ENCODE measurements around the gene WFDC11. TPM values are rescaled to one million over a fixed set of nuclear protein-coding genes. Genes with fewer than 3 reads are reported as not detected.

The WFDC11 gene
- total RNA-seq, 1 experiment from 2014 or later, result not detected

DNA sequence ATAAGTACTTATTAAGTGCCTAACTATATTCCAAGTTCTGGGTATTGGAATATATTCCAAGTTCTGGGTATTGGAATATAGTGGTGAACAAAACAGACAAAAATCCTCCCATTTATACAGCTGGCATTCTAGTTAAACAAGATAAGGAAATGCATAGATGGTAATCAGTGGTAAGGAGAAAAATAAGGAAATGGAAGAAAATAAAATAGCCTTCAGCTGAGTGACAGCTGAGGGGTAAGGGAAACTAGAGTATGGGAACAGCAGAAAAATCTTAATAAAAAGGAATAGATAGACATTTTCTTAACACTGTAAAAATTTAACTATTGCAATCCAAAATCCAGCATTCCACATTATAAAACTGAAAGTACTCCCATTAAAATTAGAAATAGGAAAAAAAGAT lies 57.7 kb downstream of the WFDC11 start:
- H3K27ac Mint-ChIP-seq, result no peak overlapping the region
- no peak overlapping the region for H3K4me3 Mint-ChIP-seq
- peaks cover 15% of the 10 kb centered on the region for H3K4me1 Mint-ChIP-seq
- H3K9me3 Mint-ChIP-seq, result peaks cover 28% of the 10 kb centered on the region
- ChIA-PET CTCF (no interaction called here), POLR2A (no interaction called here)
- H3K27me3 Mint-ChIP-seq (ENCODE audit: low read depth), result no peaks in the 10 kb centered on the region; the same call in 1 of the 2 replicates
- no peak for TF ChIP-seq ZNF396 (CRISPR knock-in tag; IDR thresholded peaks at IDR 0.05; ENCODE audit: borderline replicate concordance)
- TF ChIP-seq, protein P1, sequence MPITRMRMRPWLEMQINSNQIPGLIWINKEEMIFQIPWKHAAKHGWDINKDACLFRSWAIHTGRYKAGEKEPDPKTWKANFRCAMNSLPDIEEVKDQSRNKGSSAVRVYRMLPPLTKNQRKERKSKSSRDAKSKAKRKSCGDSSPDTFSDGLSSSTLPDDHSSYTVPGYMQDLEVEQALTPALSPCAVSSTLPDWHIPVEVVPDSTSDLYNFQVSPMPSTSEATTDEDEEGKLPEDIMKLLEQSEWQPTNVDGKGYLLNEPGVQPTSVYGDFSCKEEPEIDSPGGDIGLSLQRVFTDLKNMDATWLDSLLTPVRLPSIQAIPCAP (CRISPR knock-in tag; IDR thresholded peaks at IDR 0.05), result no peak
- TF ChIP-seq NR3C1 (CRISPR knock-in tag; conservative IDR thresholded peaks at IDR 0.05; ENCODE audit: low read depth), result no peak
- TF ChIP-seq GTF2I (CRISPR knock-in tag; conservative IDR thresholded peaks at IDR 0.05), result no peak
- TF ChIP-seq, protein P2, sequence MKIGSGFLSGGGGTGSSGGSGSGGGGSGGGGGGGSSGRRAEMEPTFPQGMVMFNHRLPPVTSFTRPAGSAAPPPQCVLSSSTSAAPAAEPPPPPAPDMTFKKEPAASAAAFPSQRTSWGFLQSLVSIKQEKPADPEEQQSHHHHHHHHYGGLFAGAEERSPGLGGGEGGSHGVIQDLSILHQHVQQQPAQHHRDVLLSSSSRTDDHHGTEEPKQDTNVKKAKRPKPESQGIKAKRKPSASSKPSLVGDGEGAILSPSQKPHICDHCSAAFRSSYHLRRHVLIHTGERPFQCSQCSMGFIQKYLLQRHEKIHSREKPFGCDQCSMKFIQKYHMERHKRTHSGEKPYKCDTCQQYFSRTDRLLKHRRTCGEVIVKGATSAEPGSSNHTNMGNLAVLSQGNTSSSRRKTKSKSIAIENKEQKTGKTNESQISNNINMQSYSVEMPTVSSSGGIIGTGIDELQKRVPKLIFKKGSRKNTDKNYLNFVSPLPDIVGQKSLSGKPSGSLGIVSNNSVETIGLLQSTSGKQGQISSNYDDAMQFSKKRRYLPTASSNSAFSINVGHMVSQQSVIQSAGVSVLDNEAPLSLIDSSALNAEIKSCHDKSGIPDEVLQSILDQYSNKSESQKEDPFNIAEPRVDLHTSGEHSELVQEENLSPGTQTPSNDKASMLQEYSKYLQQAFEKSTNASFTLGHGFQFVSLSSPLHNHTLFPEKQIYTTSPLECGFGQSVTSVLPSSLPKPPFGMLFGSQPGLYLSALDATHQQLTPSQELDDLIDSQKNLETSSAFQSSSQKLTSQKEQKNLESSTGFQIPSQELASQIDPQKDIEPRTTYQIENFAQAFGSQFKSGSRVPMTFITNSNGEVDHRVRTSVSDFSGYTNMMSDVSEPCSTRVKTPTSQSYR (CRISPR knock-in tag; IDR thresholded peaks at IDR 0.05), result no peak
- TF ChIP-seq, protein P3, sequence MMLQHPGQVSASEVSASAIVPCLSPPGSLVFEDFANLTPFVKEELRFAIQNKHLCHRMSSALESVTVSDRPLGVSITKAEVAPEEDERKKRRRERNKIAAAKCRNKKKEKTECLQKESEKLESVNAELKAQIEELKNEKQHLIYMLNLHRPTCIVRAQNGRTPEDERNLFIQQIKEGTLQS (CRISPR knock-in tag; conservative IDR thresholded peaks at IDR 0.05), result no peak
- TF ChIP-seq, protein P4, sequence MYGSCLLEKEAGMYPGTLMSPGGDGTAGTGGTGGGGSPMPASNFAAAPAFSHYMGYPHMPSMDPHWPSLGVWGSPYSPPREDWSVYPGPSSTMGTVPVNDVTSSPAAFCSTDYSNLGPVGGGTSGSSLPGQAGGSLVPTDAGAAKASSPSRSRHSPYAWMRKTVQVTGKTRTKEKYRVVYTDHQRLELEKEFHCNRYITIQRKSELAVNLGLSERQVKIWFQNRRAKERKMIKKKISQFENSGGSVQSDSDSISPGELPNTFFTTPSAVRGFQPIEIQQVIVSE (CRISPR knock-in tag; IDR thresholded peaks at IDR 0.05; ENCODE audit: borderline replicate concordance), result no peak
- peaks cover 4% of the 10 kb centered on the region for H3K36me3 Mint-ChIP-seq
- no peak for ATAC-seq
- no peak for DNase-seq (ENCODE audit: low spot score)

DNA sequence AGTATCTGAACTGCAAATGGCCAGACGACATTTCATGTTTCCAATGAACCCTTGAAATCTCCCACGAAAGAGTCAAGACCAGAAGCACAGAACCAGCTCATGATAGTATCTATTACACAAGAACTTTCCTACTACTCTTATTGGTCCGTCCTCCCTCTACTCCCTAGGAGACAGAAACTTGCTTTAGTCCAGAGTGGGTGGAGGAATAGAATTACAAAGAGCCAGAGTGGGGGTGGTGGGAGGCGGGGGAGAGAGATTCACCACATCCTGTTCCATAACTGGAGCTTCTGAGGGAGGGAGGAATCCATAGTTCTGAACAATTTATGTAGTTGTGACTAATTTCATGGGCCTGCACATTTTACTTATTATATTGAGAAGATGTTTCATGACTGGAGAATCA lies 59.0 kb downstream of the WFDC11 start:
- DNase-seq (ENCODE audit: low spot score) (no peak), ATAC-seq (no peak)
- Mint-ChIP-seq H3K4me1 (peaks cover 15% of the 10 kb centered on the region), H3K36me3 (peaks cover 14% of the 10 kb centered on the region), H3K27me3 (ENCODE audit: low read depth) (no peaks in the 10 kb centered on the region; the same call in 1 of the 2 replicates), H3K9me3 (peaks cover 34% of the 10 kb centered on the region), H3K4me3 (no peak overlapping the region), H3K27ac (no peak overlapping the region)
- CTCF ChIA-PET, result interaction anchor here (1.4 kb wide), 2 partner anchors 19 to 160 kb away, joined by 5 to 6 read pairs; partner anchors contain the start of gene WFDC10A
- TF ChIP-seq ZNF671 (CRISPR knock-in tag; IDR thresholded peaks at IDR 0.05), result no peak
- TF ChIP-seq ZNF317 (CRISPR knock-in tag; IDR thresholded peaks at IDR 0.05; ENCODE audit: borderline replicate concordance, low read depth), result no peak
- no peak for TF ChIP-seq TCF7 (CRISPR knock-in tag; IDR thresholded peaks at IDR 0.05; ENCODE audit: low read depth)
- TF ChIP-seq, protein P5, sequence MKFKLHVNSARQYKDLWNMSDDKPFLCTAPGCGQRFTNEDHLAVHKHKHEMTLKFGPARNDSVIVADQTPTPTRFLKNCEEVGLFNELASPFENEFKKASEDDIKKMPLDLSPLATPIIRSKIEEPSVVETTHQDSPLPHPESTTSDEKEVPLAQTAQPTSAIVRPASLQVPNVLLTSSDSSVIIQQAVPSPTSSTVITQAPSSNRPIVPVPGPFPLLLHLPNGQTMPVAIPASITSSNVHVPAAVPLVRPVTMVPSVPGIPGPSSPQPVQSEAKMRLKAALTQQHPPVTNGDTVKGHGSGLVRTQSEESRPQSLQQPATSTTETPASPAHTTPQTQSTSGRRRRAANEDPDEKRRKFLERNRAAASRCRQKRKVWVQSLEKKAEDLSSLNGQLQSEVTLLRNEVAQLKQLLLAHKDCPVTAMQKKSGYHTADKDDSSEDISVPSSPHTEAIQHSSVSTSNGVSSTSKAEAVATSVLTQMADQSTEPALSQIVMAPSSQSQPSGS (CRISPR knock-in tag; IDR thresholded peaks at IDR 0.05; ENCODE audit: borderline replicate concordance, low read depth), result no peak
- TF ChIP-seq, protein P6, sequence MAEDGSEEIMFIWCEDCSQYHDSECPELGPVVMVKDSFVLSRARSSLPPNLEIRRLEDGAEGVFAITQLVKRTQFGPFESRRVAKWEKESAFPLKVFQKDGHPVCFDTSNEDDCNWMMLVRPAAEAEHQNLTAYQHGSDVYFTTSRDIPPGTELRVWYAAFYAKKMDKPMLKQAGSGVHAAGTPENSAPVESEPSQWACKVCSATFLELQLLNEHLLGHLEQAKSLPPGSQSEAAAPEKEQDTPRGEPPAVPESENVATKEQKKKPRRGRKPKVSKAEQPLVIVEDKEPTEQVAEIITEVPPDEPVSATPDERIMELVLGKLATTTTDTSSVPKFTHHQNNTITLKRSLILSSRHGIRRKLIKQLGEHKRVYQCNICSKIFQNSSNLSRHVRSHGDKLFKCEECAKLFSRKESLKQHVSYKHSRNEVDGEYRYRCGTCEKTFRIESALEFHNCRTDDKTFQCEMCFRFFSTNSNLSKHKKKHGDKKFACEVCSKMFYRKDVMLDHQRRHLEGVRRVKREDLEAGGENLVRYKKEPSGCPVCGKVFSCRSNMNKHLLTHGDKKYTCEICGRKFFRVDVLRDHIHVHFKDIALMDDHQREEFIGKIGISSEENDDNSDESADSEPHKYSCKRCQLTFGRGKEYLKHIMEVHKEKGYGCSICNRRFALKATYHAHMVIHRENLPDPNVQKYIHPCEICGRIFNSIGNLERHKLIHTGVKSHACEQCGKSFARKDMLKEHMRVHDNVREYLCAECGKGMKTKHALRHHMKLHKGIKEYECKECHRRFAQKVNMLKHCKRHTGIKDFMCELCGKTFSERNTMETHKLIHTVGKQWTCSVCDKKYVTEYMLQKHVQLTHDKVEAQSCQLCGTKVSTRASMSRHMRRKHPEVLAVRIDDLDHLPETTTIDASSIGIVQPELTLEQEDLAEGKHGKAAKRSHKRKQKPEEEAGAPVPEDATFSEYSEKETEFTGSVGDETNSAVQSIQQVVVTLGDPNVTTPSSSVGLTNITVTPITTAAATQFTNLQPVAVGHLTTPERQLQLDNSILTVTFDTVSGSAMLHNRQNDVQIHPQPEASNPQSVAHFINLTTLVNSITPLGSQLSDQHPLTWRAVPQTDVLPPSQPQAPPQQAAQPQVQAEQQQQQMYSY (CRISPR knock-in tag; IDR thresholded peaks at IDR 0.05), result no peak
- no peak for TF ChIP-seq KAT7 (CRISPR knock-in tag; IDR thresholded peaks at IDR 0.05; ENCODE audit: borderline replicate concordance)
- no peak for TF ChIP-seq NFYB (CRISPR knock-in tag; conservative IDR thresholded peaks at IDR 0.05; ENCODE audit: low read depth)
- TF ChIP-seq, protein P7, sequence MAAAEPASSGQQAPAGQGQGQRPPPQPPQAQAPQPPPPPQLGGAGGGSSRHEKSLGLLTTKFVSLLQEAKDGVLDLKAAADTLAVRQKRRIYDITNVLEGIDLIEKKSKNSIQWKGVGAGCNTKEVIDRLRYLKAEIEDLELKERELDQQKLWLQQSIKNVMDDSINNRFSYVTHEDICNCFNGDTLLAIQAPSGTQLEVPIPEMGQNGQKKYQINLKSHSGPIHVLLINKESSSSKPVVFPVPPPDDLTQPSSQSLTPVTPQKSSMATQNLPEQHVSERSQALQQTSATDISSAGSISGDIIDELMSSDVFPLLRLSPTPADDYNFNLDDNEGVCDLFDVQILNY (CRISPR knock-in tag; IDR thresholded peaks at IDR 0.05), result no peak
- TF ChIP-seq GTF2I (CRISPR knock-in tag; conservative IDR thresholded peaks at IDR 0.05), result no peak
- TF ChIP-seq, protein P8, sequence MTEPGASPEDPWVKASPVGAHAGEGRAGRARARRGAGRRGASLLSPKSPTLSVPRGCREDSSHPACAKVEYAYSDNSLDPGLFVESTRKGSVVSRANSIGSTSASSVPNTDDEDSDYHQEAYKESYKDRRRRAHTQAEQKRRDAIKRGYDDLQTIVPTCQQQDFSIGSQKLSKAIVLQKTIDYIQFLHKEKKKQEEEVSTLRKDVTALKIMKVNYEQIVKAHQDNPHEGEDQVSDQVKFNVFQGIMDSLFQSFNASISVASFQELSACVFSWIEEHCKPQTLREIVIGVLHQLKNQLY (CRISPR knock-in tag; IDR thresholded peaks at IDR 0.05), result no peak
- no peak for TF ChIP-seq SMAD4 (CRISPR knock-in tag; IDR thresholded peaks at IDR 0.05)
- TF ChIP-seq ZNF396 (CRISPR knock-in tag; IDR thresholded peaks at IDR 0.05; ENCODE audit: borderline replicate concordance), result no peak
- TF ChIP-seq, protein P3 (CRISPR knock-in tag; conservative IDR thresholded peaks at IDR 0.05), result no peak
- no peak for TF ChIP-seq FOXJ3 (CRISPR knock-in tag; IDR thresholded peaks at IDR 0.05; ENCODE audit: borderline replicate concordance)
- POLR2A ChIA-PET, result no interaction called here

Measured in WTC11 (cell line).